Astrocyte (in vitro differentiated cells and primary cell): Measurements from ENCODE around the gene CMIP. TPM values are rescaled to one million over a fixed set of nuclear protein-coding genes. Genes with fewer than 3 reads are reported as not detected.

ENCODE experiments used
- DNase-seq: peaks from one replicate; pipeline ENCODE4 v3.0.0-alpha.2; 2010; ENCODE audit warnings: low read depth
- FAIRE-seq: peaks from 2 replicates; lab custom pipeline; 2011; peaks lifted over from hg19 to GRCh38; lab: Jason Lieb, UNC
- H2AFZ ChIP-seq: 2 replicates; pipeline ENCODE4 v1.6.0; 2012; ENCODE audit warnings: low read depth, low read length, inconsistent platforms
- H3K27ac ChIP-seq: 2 replicates; pipeline ENCODE4 v1.5.1; 2011; ENCODE audit warnings: low read depth, low read length, inconsistent platforms
- H3K27me3 ChIP-seq: 2 replicates; pipeline ENCODE4 v1.6.0; 2011; ENCODE audit warnings: low read length, inconsistent platforms; ENCODE audit not compliant: insufficient read depth
- H3K36me3 ChIP-seq: 2 replicates; pipeline ENCODE4 v1.5.1; 2011; ENCODE audit warnings: low read length, inconsistent platforms; ENCODE audit not compliant: insufficient read depth
- H3K4me1 ChIP-seq: 2 replicates; pipeline ENCODE4 v1.5.1; 2011; ENCODE audit warnings: low read length, inconsistent platforms; ENCODE audit not compliant: insufficient read depth
- H3K4me2 ChIP-seq: 2 replicates; pipeline ENCODE4 v1.6.0; 2012; ENCODE audit warnings: low read length, inconsistent platforms
- H3K4me3 ChIP-seq: 2 replicates; pipeline ENCODE4 v1.5.1; 2011; ENCODE audit warnings: low read depth, mild to moderate bottlenecking, low read length, inconsistent platforms; ENCODE audit not compliant: insufficient read depth
- H3K79me2 ChIP-seq: 2 replicates; pipeline ENCODE4 v1.6.0; 2012; ENCODE audit warnings: mild to moderate bottlenecking, low read length, inconsistent platforms; ENCODE audit not compliant: insufficient read depth
- H3K9ac ChIP-seq: 2 replicates; pipeline ENCODE4 v1.6.0; 2012; ENCODE audit warnings: mild to moderate bottlenecking, low read length, inconsistent platforms
- H3K9me3 ChIP-seq: 2 replicates; pipeline ENCODE4 v1.5.1; 2012; ENCODE audit warnings: low read depth, mild to moderate bottlenecking, low read length, inconsistent platforms; ENCODE audit not compliant: insufficient read depth
- H4K20me1 ChIP-seq: 2 replicates; pipeline ENCODE4 v1.6.0; 2012; ENCODE audit warnings: low read length, inconsistent platforms; ENCODE audit not compliant: insufficient read depth
- H3K27ac Mint-ChIP-seq: one replicate; pipeline ENCODE4 v1.8.0; 2021; ENCODE audit warnings: mild to moderate bottlenecking, mixed read lengths; ENCODE audit not compliant: unreplicated experiment
- H3K27me3 Mint-ChIP-seq: one replicate; pipeline ENCODE4 v1.8.0; 2021; ENCODE audit warnings: low read depth, mixed read lengths; ENCODE audit not compliant: unreplicated experiment
- H3K36me3 Mint-ChIP-seq: one replicate; pipeline ENCODE4 v1.8.0; 2021; ENCODE audit warnings: low read depth, mixed read lengths; ENCODE audit not compliant: unreplicated experiment
- H3K4me1 Mint-ChIP-seq: one replicate; pipeline ENCODE4 v1.8.0; 2021; ENCODE audit warnings: low read depth, mixed read lengths; ENCODE audit not compliant: unreplicated experiment
- H3K4me3 Mint-ChIP-seq: one replicate; pipeline ENCODE4 v1.8.0; 2021; ENCODE audit warnings: mild to moderate bottlenecking, moderate library complexity, mixed read lengths; ENCODE audit not compliant: unreplicated experiment
- H3K9me3 Mint-ChIP-seq: one replicate; pipeline ENCODE4 v1.8.0; 2021; ENCODE audit warnings: mild to moderate bottlenecking, mixed read lengths; ENCODE audit not compliant: unreplicated experiment
- CTCF ChIP-seq: IDR thresholded peaks from 2 replicates; pipeline ENCODE4 v1.5.1; 2011; ENCODE audit warnings: low read depth, mild to moderate bottlenecking, inconsistent platforms, low read length, moderate library complexity; ENCODE audit not compliant: insufficient read depth
- EZH2 ChIP-seq: IDR thresholded peaks from 2 replicates; pipeline ENCODE4 v1.6.1; 2012; ENCODE audit warnings: mild to moderate bottlenecking, low read length, inconsistent platforms; ENCODE audit not compliant: insufficient read depth
- total RNA-seq: library from RNA; stranded (reverse); gene quantifications from 2 replicates; pipeline ENCODE4 v1.2.1, GENCODE V29; 2021

CMIP gene
- total RNA-seq, 1 donor from 2014 or later: 71.5 TPM

DNA sequence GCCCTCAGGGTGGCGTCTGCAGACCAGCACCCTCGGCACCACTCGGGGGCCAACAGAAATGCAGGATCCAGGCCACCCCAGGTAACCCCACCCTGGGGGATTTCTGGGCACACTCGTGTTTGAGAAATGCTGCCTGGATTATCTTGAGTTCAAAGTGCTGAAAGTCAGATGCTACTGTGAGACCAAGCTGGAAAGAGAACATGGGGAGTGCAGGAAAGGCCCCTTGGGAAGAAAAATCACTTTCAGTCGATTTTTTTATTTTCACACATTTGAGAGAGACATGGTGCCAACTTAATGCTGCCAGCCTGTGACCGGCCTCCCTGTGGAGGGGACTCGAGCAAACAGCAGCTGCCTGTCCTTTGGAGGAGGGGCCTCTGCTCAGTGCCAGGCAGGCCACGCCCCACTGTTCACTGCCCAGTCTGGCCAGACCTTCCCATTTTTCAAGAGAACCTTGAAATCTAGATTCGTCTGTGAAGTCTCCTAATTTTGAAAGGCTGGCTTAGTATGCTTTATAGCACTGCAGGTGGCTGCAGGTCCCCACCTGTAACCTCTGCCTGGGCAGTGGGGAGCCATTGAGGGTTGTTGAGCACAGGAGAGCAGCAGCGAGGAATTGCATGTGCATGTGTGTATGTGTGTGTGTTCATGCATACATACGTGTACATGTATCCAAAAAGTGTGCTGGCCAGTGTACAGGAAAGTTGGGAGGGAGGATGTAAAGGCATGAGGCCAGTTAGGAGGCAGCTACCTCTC is 263.8 kb downstream of the CMIP start:
- no peak overlapping the region for H3K27ac ChIP-seq
- peaks cover 35% of the 10 kb centered on the region for H3K4me1 ChIP-seq
- no peak overlapping the region for H3K4me3 ChIP-seq
- H3K9me3 ChIP-seq: no peaks in the 10 kb centered on the region
- Mint-ChIP-seq H3K36me3 (peaks cover 9% of the 10 kb centered on the region), H3K4me3 (no peak overlapping the region), H3K4me1 (peaks cover 25% of the 10 kb centered on the region), H3K27me3 (no peaks in the 10 kb centered on the region), H3K9me3 (no peaks in the 10 kb centered on the region), H3K27ac (no peak overlapping the region)
- TF ChIP-seq EZH2 (no peak), CTCF (no peak)
- no peak overlapping the region for H3K4me2 ChIP-seq
- H3K9ac ChIP-seq: no peak overlapping the region
- no peaks in the 10 kb centered on the region for H3K79me2 ChIP-seq
- no peaks in the 10 kb centered on the region for H3K27me3 ChIP-seq
- DNase-seq (no peak), FAIRE-seq (no peak)
- H2AFZ ChIP-seq: no peak overlapping the region
- H4K20me1 ChIP-seq: peaks cover 5% of the 10 kb centered on the region
- no peaks in the 10 kb centered on the region for H3K36me3 ChIP-seq

DNA sequence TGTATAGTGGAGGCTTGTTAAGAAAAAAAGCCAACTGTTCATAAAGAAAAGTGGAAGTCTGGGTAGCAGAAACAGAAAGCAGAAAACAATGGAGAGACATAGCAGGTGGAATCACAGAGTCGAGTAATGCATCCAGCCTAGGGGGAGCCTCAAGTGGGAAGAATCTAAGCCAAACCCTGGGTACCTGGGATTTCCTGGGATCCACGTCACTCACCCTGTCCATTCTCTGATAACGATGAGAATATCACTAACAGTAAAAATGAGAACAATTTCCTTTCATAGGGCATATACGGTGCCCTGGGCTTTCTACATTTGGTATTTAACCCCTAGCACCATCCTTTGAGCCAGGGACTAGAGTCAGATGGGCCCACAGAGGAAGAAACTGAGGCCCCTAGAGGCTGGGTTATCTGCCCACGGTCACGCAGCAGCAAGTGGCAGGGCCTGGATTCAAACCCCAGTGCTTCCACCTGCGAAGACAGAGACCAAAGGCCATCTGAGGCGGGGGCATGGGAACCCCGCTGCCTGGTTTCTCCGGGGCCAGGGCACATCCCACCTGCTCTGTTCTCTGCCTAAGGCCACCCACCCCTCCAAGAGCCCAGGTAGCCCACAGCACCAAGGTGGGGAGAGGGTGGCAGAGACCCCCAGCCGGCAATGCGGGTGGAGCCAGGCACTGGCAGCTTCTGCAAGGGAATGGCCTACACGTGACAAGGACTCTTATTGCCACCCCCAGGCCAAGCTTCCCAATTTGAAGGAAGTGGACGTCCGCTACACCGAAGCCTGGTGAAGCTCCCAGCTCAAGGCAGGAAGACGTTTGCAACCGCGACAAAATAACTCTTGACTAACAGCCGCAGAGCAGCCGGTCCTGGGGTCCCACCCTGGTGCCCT is 264.6 kb downstream of the CMIP start:
- no peak for TF ChIP-seq EZH2
- no peak for TF ChIP-seq CTCF
- H3K36me3 Mint-ChIP-seq: peaks cover 9% of the 10 kb centered on the region
- Histone ChIP-seq H3K9me3 (no peaks in the 10 kb centered on the region), H2AFZ (no peak overlapping the region), H3K79me2 (no peaks in the 10 kb centered on the region), H3K4me2 (no peak overlapping the region), H3K4me3 (no peak overlapping the region), H3K27ac (no peak overlapping the region), H4K20me1 (peaks cover 5% of the 10 kb centered on the region), H3K36me3 (no peaks in the 10 kb centered on the region), H3K4me1 (peaks cover 30% of the 10 kb centered on the region), H3K27me3 (no peaks in the 10 kb centered on the region), H3K9ac (no peak overlapping the region)
- peaks cover 24% of the 10 kb centered on the region for H3K4me1 Mint-ChIP-seq
- DNase-seq (no peak), FAIRE-seq (no peak)
- no peak overlapping the region for H3K27ac Mint-ChIP-seq
- no peak overlapping the region for H3K4me3 Mint-ChIP-seq
- H3K9me3 Mint-ChIP-seq: no peaks in the 10 kb centered on the region
- no peaks in the 10 kb centered on the region for H3K27me3 Mint-ChIP-seq
